Ectodermal cell (in vitro differentiated cells): ENCODE measurements around the gene PDGFA.

Source experiments
- H3K27ac ChIP-seq: 2 replicates; pipeline ENCODE4 v1.7.0; 2013; ENCODE audit warnings: mild to moderate bottlenecking, low read depth, low read length; ENCODE audit not compliant: insufficient read depth, poor library complexity, severe bottlenecking
- H3K27me3 ChIP-seq: 2 replicates; pipeline ENCODE4 v1.7.0; 2013; ENCODE audit warnings: mild to moderate bottlenecking, low read length; ENCODE audit not compliant: insufficient read depth, control insufficient read depth, poor library complexity, severe bottlenecking
- H3K36me3 ChIP-seq: one replicate; pipeline ENCODE4 v1.7.0; 2013; ENCODE audit warnings: low read length; ENCODE audit not compliant: control insufficient read depth, insufficient read depth
- H3K4me1 ChIP-seq: one replicate; pipeline ENCODE4 v1.7.0; 2013; ENCODE audit warnings: low read length; ENCODE audit not compliant: control insufficient read depth, insufficient read depth
- H3K4me3 ChIP-seq: 2 replicates; pipeline ENCODE4 v1.7.0; 2013; ENCODE audit warnings: low read depth, low read length, control low read depth; ENCODE audit not compliant: insufficient read depth
- H3K9me3 ChIP-seq: 2 replicates; pipeline ENCODE4 v1.7.0; 2013; ENCODE audit warnings: mild to moderate bottlenecking, low read length, moderate library complexity; ENCODE audit not compliant: control insufficient read depth
- WGBS, 2 experiments: methylation state at CpG; one replicate each; pipeline ENCODE4 v1.1.7; 2013; ENCODE audit warnings: missing lambda C conversion rate in 2 of 2; 5-methylcytosine and 5-hydroxymethylcytosine counted together

The PDGFA gene

GRCh38 chr7:495326-495725 is 24.3 kb downstream of the PDGFA start:
- Histone ChIP-seq H3K36me3 (peaks cover 5% of the 10 kb centered on the region), H3K4me3 (no peak overlapping the region), H3K27ac (no peak overlapping the region), H3K27me3 (no peaks in the 10 kb centered on the region), H3K4me1 (no peaks in the 10 kb centered on the region), H3K9me3 (no peaks in the 10 kb centered on the region)
- WGBS, 2 experiments = 94% methylated on average over 9 of the region's 9 CpGs

GRCh38 chr7:494906-495305 is 24.7 kb downstream of the PDGFA start:
- 93 to 94% methylated on average over 6 of the region's 6 CpGs for WGBS, 2 experiments
- H3K4me1 ChIP-seq = no peaks in the 10 kb centered on the region

GRCh38 chr7:494259-494687 is 25.4 kb downstream of the PDGFA start:
- H3K36me3 ChIP-seq = peaks cover 5% of the 10 kb centered on the region
- H3K27me3 ChIP-seq = no peaks in the 10 kb centered on the region
- no peaks in the 10 kb centered on the region for H3K9me3 ChIP-seq
- no peak overlapping the region for H3K4me3 ChIP-seq
- WGBS, 2 experiments = 85 to 91% methylated on average over 27 to 31 of the region's 31 CpGs
- H3K4me1 ChIP-seq = no peaks in the 10 kb centered on the region
- H3K27ac ChIP-seq = no peak overlapping the region

More at GRCh38 chr7:494906-495305, 24.7 kb downstream of the PDGFA start:
- Histone ChIP-seq H3K27me3 (no peaks in the 10 kb centered on the region), H3K4me3 (no peak overlapping the region), H3K27ac (no peak overlapping the region), H3K9me3 (no peaks in the 10 kb centered on the region), H3K36me3 (peaks cover 5% of the 10 kb centered on the region)

GRCh38 chr7:493661-494251 is 25.9 kb downstream of the PDGFA start:
- H3K36me3 ChIP-seq = peaks cover under 1% of the 10 kb centered on the region
- WGBS, 2 experiments = 94% methylated on average over 55 of the region's 55 CpGs
- H3K27ac ChIP-seq = no peak overlapping the region
- H3K9me3 ChIP-seq = no peaks in the 10 kb centered on the region
- H3K27me3 ChIP-seq = no peaks in the 10 kb centered on the region
- no peaks in the 10 kb centered on the region for H3K4me1 ChIP-seq
- H3K4me3 ChIP-seq = no peak overlapping the region

- Histone ChIP-seq H3K9me3 (no peaks in the 10 kb centered on the region), H3K27ac (no peak overlapping the region), H3K4me3 (no peak overlapping the region), H3K36me3 (no peaks in the 10 kb centered on the region), H3K27me3 (no peaks in the 10 kb centered on the region), H3K4me1 (no peaks in the 10 kb centered on the region)
- WGBS, 2 experiments = 93% methylated on average over 8 of the region's 8 CpGs
Measured at GRCh38 chr7:492714-493065, 27.0 kb downstream of the PDGFA start.

- H3K36me3 ChIP-seq = no peaks in the 10 kb centered on the region
- H3K9me3 ChIP-seq = no peaks in the 10 kb centered on the region
- no peaks in the 10 kb centered on the region for H3K4me1 ChIP-seq
- WGBS, 2 experiments = 89 to 91% methylated on average over 15 of the region's 15 CpGs
- H3K4me3 ChIP-seq = no peak overlapping the region
- H3K27me3 ChIP-seq = no peaks in the 10 kb centered on the region
- H3K27ac ChIP-seq = no peak overlapping the region
Measured at GRCh38 chr7:491958-492713, 27.5 kb downstream of the PDGFA start.

- no peaks in the 10 kb centered on the region for H3K4me1 ChIP-seq
- H3K4me3 ChIP-seq = no peak overlapping the region
- H3K9me3 ChIP-seq = no peaks in the 10 kb centered on the region
- no peaks in the 10 kb centered on the region for H3K36me3 ChIP-seq
- WGBS, 2 experiments = 89 to 90% methylated on average over 22 of the region's 22 CpGs
- no peak overlapping the region for H3K27ac ChIP-seq
- H3K27me3 ChIP-seq = no peaks in the 10 kb centered on the region
Measured at GRCh38 chr7:491292-491957, 28.2 kb downstream of the PDGFA start.

- Histone ChIP-seq H3K4me3 (no peak overlapping the region), H3K27me3 (no peaks in the 10 kb centered on the region)
- WGBS, 2 experiments = 86 to 89% methylated on average over 18 of the region's 18 CpGs
Measured at GRCh38 chr7:490461-491291, 29.0 kb downstream of the PDGFA start.

GRCh38 chr7:489876-490275 is 29.8 kb downstream of the PDGFA start:
- H3K4me1 ChIP-seq = peaks cover 8% of the 10 kb centered on the region
- H3K27me3 ChIP-seq = no peaks in the 10 kb centered on the region
- 46 to 50% methylated on average over 4 of the region's 4 CpGs for WGBS, 2 experiments
- H3K36me3 ChIP-seq = no peaks in the 10 kb centered on the region
- no peaks in the 10 kb centered on the region for H3K9me3 ChIP-seq
- no peak overlapping the region for H3K4me3 ChIP-seq
- no peak overlapping the region for H3K27ac ChIP-seq

More at GRCh38 chr7:490461-491291, 29.0 kb downstream of the PDGFA start:
- Histone ChIP-seq H3K9me3 (no peaks in the 10 kb centered on the region), H3K4me1 (peaks cover under 1% of the 10 kb centered on the region), H3K27ac (no peak overlapping the region), H3K36me3 (no peaks in the 10 kb centered on the region)
